ENCODE data around the gene BRINP2. TPM values are rescaled to one million over a fixed set of nuclear protein-coding genes. Genes with fewer than 3 reads are reported as not detected.

Gene BRINP2
- 1 to 10 TPM in 1 of 9 donors, under 1 TPM in 8; 0.11 to 1.2 (median 0.22) TPM for total RNA-seq
- under 1 TPM; 0.12 to 0.15 TPM for polyA plus RNA-seq
- long read RNA-seq, donor 1, partial matches to known transcripts, result 1 of 1 reads
- long read RNA-seq, donor 1, other reads (novel, unspliced or antisense), result 0 of 1 reads
- long read RNA-seq, donor 2, partial matches to known transcripts, result 0 of 2 reads
- long read RNA-seq, donor 2, other reads (novel, unspliced or antisense), result 2 of 2 reads
- long read RNA-seq, donor 3, result 0 reads

- no peak for TF ChIP-seq POLR2A (IDR thresholded peaks at IDR 0.05)
- no peak for TF ChIP-seq CTCF (IDR thresholded peaks at IDR 0.05)
- WGBS, 4 donors, result 1 to 3% (median 1%) methylated on average over 31 to 49 of the region's 49 CpGs
- DNase-seq (peak; percentile 30 to 68 (median 56)), ATAC-seq (peak; percentile 78 to 98 (median 92))
- Histone ChIP-seq H3K4me3 (peak within 1 kb of the TSS; percentile 16 to 58 (median 48)), H3K4me1 (peaks cover 0 to 10% (median 0%) of the 10 kb centered on the region in 12 donors), H3K9me3 (no peaks in the 10 kb centered on the region), H3K36me3 (no peaks in the 10 kb centered on the region), H3K27ac (no peak within 1 kb of the TSS), H3K27me3 (peaks cover 0 to 70% (median 38%) of the 10 kb centered on the region in 9 donors)
- intact Hi-C loops (cut with DNase I), result loop anchor here in 1 of 10 donors (5.0 kb wide), 1 partner anchor 264 kb away; no protein-coding TSS in a partner anchor
Measured at GRCh38 chr1:177170756-177171535, at the start of gene BRINP2. Gene BRINP2 (plus strand): TSS chr1:177170958. CDS start chr1:177229877, 58,919 bp downstream.

GRCh38 chr1:177122461-177123251 lies 48.1 kb upstream of the BRINP2 start:
- no peaks in the 10 kb centered on the region for H3K9me3 ChIP-seq
- no peaks in the 10 kb centered on the region for H3K4me1 ChIP-seq
- DNase-seq, result no peak
- H3K4me3 ChIP-seq, result no peak overlapping the region
- H3K36me3 ChIP-seq, result no peaks in the 10 kb centered on the region
- intact Hi-C loops (cut with DNase I), result loop anchor here in 1 of 10 donors (5.0 kb wide), 1 partner anchor 320 kb away; no protein-coding TSS in a partner anchor
- WGBS, 4 donors, result 85 to 87% (median 86%) methylated on average over 12 of the region's 12 CpGs
- no peaks in the 10 kb centered on the region for H3K27me3 ChIP-seq
- TF ChIP-seq POLR2A (IDR thresholded peaks at IDR 0.05) (no peak), CTCF (IDR thresholded peaks at IDR 0.05) (no peak)
- ATAC-seq, result no peak
- H3K27ac ChIP-seq, result no peak overlapping the region

- intact Hi-C loops (cut with DNase I), result loop anchor here in 2 of 10 donors (5.0 kb wide), 2 partner anchors 177 to 318 kb away; no protein-coding TSS in a partner anchor
- no peak overlapping the region for H3K27ac ChIP-seq
- TF ChIP-seq POLR2A (IDR thresholded peaks at IDR 0.05) (no peak), CTCF (IDR thresholded peaks at IDR 0.05) (no peak)
- ATAC-seq (no peak), DNase-seq (no peak)
- no peaks in the 10 kb centered on the region for H3K36me3 ChIP-seq
- H3K4me1 ChIP-seq, result no peaks in the 10 kb centered on the region
- H3K4me3 ChIP-seq, result no peak overlapping the region
- H3K27me3 ChIP-seq, result peaks cover 0 to 3% (median 0%) of the 10 kb centered on the region in 9 donors
- H3K9me3 ChIP-seq, result no peaks in the 10 kb centered on the region
- 81 to 87% (median 86%) methylated on average over 4 of the region's 4 CpGs for WGBS, 4 donors
Measured at GRCh38 chr1:177124577-177125278, 46.0 kb upstream of the BRINP2 start.

Measured in heart left ventricle (tissue), 16 donors.